Raji (cell line): Measurements from ENCODE around the gene LONRF2.
A peak's percentile ranks its signal among the peaks of the same experiment; 100 is the strongest.

Experiments used
- POLR2A ChIP-seq: IDR thresholded peaks from 2 replicates; pipeline ENCODE4 v1.6.1; 2011; ENCODE audit warnings: low read depth, low read length, control low read depth; ENCODE audit not compliant: insufficient read depth

LONRF2 gene

GRCh38 chr2:100254646-100255210 lies 67.6 kb downstream of the LONRF2 start:
- TF ChIP-seq POLR2A, result no peak

- no peak for TF ChIP-seq POLR2A
Observed at GRCh38 chr2:100253786-100254185, 68.5 kb downstream of the LONRF2 start.

- TF ChIP-seq POLR2A, result no peak
Observed at GRCh38 chr2:100252811-100253698, 69.2 kb downstream of the LONRF2 start.

DNA sequence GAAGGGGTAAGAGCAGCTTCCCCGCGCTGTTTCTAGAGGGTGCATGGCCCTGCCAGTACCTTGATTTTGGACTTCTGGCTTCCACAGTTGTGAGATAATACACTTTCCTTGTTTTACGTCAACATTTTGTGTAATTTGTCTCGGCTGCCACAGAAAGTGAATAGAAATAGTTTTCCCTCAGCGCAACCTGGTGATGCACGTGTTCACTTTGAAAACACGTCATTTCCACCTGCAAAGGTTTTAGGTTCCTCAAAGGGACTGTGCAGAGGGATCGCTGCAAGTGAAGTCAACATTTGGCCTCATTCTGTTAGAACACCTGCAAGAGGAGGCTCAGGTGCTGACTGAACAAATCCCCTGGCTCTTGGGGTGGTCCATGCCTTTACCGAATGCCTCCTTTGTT lies 71.7 kb downstream of the LONRF2 start:
- TF ChIP-seq POLR2A, result no peak

DNA sequence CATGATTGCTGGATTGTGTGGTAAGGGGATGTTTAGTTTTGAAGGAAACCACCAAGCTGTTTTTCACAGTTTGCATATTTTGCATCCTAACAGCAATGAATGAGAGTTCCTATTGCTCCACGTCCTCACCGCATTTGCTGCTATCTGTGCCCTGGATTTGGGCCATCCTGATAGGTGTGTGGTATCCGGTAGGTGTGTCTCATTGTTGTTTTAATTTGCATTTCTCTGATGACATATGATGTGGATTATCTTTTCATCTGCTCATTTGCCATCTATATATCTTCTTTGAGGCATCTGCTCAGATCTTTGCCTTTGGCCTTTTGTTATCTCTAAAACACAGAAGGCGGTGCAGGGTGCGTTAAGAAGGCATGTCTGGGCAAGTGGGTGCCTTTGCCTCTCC lies 73.3 kb downstream of the LONRF2 start:
- no peak for TF ChIP-seq POLR2A

GRCh38 chr2:100248556-100248955 lies 73.7 kb downstream of the LONRF2 start:
- TF ChIP-seq POLR2A, result 0 out of 2 replicates have a peak, but pooled peaks have one; percentile 3

- TF ChIP-seq POLR2A, result peak; percentile 50; the same call in 1 of the 2 replicates
Observed at GRCh38 chr2:100248044-100248330, 74.3 kb downstream of the LONRF2 start.

DNA sequence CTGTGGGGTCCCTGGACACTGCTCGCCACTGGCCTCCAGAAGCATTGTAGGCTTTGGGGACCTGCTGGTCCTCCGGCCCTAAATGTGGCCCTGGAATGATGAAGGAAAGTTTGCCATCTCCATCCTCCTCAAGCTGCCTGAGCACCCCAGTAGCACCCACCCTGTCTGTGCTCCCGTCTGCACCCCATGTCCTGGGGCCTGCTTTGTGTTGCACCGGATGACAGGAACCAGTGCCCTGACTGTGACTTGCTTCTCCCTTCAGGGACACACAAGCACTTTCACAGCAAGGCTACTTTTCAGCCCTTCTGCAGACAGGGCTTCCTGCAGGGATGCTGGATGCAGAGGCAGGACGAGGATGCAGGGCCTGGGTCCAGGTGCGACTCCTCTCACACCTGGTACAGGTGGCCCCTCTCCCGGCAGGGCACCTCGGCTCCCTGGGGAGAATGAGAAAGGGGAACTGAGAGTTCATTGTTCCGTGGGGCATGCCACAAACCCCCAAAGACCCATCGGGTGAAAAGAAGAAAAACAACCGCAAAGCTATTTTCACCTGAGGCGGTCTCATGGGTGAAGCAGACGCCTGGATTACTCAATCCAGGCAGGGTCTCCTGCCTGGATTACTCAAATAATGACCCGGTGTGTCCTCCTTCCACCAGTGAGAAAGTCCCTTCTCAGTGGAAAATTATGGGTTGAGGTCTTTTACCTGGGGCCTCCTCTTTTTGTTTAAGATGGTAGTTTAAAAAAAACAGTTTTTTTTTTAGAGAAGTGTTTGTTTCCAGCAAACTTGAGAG lies 74.9 kb downstream of the LONRF2 start:
- TF ChIP-seq POLR2A, result no peak

DNA sequence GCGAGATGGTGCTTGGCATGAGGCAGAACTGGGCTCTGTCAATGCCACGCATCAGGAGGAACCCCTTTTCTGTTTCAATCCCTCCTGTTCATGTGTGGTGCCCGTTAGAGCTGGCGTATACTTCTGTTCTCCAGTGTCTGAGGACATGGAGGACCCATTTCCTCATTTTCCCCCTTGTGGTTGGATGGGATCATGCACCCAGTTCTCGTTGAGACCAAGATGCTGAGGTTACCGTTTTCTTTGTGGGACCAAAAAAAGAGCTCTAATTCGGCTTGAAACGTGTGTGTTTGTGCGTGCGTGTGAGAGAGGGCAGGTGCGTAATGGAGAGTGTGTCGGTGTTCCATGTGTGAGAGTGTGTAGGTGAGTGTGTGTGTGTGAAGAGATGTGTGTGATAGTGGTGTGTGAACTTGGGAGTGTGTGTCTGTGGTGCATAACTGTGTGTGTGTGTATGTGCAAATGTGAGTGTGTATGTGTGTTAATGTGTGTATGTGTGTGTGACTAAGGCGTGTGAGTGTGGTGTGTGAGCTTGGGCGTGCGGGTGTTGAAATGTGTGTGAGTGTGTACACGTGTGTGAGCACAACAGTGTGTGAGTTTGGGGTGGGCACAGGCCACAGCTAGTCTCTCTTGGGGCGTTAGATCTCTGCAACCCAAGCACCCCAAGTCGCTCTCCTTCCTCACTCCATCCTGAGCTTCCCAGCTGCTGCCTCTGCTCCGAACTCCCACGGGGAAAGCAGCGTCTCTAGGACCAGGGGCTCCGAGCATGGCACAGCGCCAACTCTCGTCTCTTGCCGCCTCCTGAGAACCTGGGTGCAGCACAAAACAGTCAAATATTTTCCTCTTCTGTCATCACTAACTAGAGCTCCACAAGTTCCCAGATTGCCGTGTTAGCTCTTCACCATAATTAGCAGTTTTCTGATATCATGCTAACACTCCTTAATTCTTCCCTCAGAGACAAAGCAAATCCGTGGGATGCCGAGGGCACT lies 75.8 kb downstream of the LONRF2 start:
- no peak for TF ChIP-seq POLR2A

DNA sequence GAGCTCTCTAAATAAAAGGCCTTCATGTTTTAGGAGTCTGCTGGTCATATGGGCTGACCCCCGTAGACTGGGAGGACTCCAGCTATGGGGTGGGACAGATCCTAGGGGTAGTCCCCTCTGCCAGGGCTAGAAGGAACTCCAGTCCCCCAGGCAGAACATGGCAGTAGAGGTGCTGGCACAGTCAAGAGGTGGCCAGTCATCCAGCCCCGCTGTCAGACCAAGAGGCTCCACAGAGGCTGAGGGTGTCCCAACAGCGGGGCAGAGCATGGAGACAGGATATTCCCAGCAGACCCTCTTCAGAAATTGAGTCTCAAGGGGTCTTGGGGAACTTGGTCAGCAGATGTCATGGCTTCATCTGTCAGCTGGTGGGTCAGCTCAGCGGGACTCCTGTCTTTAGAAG lies 76.6 kb downstream of the LONRF2 start:
- TF ChIP-seq POLR2A, result no peak

DNA sequence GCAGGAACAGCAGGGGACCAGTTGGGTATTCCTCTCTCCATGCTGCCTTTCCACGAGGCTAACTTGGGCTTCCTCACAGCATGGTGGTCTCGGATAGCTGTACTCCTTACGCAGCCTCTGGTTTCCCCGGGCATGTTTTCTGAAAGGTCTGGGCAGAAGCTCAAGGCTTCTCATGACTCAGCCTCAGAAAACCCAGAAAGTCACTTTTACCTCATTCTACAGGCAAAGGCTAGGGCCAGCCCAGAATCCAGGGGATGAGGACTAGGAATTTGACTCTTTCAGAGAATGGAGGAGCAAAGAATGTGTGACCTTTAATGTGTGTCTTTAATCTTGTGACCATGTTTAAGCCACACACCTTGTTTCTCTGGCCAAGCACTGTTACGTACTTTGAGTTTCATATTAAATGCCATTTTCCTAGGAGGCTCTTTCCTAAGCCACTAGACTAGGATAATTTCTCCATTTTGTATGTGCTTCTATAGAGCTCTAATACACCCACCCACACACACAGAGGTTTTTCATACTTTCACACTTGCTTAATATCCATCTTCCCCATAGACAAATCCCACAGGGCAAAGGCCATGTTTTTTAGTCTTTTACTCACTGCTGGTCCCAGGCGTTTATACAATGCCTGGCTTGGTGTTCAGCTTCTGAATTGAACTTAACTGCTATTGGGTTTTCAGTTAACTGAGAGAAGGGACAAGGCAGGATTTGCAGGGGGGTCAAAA lies 77.3 kb downstream of the LONRF2 start:
- TF ChIP-seq POLR2A, result no peak

- TF ChIP-seq POLR2A, result no peak
Observed at GRCh38 chr2:100243631-100244030, 78.7 kb downstream of the LONRF2 start.

DNA sequence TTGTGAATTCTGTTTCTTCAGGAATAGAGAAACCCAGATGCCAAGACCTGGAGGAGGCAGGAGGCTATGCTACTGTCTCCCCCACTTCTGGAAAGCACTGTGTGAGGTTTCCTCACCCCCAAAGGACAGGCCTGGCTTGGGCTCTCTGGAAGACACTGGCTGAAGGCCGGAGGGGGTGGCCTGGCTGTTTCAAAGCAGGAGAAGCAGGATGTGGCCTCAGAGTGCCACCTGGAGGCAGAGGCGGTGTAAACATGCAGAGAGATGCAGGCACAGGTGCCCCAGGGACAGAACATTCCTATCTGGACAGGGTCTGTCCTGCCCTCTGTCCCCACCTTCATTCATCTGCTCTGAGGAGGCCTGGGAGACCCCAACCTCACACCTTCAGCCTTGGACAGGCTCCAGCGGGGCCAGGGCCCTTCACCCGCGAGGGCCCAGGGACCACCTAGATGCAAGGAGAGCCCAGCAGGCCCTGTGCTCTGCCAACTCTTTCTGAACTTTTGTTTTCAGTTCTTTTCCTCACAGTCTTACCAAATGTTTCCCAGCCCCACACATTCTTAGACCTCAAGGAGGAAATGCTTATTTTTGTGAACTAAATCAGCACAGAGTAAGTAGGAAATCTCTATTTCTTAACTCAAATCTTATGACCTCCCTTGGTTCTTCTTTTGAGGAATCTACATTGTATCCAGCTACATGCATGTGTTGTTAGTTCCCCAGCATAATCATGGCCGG lies 79.2 kb downstream of the LONRF2 start:
- TF ChIP-seq POLR2A, result no peak

GRCh38 chr2:100242476-100242875 lies 79.8 kb downstream of the LONRF2 start:
- TF ChIP-seq POLR2A, result no peak

DNA sequence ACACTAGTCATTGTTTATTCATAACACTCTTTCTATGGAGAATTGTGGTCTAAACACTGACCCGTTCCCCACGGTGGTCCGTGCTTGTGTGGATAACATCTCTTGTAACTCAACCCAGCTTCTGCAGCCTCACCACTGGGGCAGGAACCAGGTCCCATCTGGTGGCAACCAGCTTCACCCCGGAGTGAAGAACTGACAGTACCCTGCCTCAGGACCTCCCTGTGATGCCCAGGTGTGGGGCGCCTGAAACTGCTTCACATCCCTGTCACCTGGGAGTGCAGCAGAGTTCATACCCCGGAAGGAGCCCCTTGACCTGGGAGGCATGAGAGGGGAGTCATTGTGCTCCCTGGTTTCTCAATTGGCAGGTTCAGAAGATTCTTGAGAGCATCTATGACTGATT lies 81.1 kb downstream of the LONRF2 start:
- TF ChIP-seq POLR2A, result no peak
